ENCODE data around the gene TMEM132D. TPM values are rescaled to one million over a fixed set of nuclear protein-coding genes. Genes with fewer than 3 reads are reported as not detected.

Gene TMEM132D
- total RNA-seq, 1 donor from 2014 or later = 1.0 TPM

GRCh38 chr12:129101404-129101803, 802.4 kb downstream of the TMEM132D start:
- no peaks in the 10 kb centered on the region for H3K36me3 ChIP-seq
- H3K4me1 ChIP-seq = no peaks in the 10 kb centered on the region
- no peaks in the 10 kb centered on the region for H3K9me3 ChIP-seq
- no peak overlapping the region for H3K4me3 ChIP-seq
- no peak for DNase-seq
- TF ChIP-seq CTCF (IDR thresholded peaks at IDR 0.05) = no peak
- intact Hi-C loops (cut with DNase I) = no loop called here
- ATAC-seq = no peak
- no peak overlapping the region for H3K27ac ChIP-seq
- no peaks in the 10 kb centered on the region for H3K27me3 ChIP-seq

- TF ChIP-seq CTCF (IDR thresholded peaks at IDR 0.05) = no peak
- no peak for ATAC-seq
- no peaks in the 10 kb centered on the region for H3K36me3 ChIP-seq
Observed at GRCh38 chr12:129097451-129097850, 806.4 kb downstream of the TMEM132D start.

GRCh38 chr12:129096968-129097367, 806.9 kb downstream of the TMEM132D start:
- H3K4me3 ChIP-seq = no peak overlapping the region
- H3K27me3 ChIP-seq = no peaks in the 10 kb centered on the region
- intact Hi-C loops (cut with DNase I) = no loop called here
- H3K36me3 ChIP-seq = no peaks in the 10 kb centered on the region
- no peak overlapping the region for H3K27ac ChIP-seq
- no peak for TF ChIP-seq CTCF (IDR thresholded peaks at IDR 0.05)
- no peak for DNase-seq
- H3K4me1 ChIP-seq = no peaks in the 10 kb centered on the region
- H3K9me3 ChIP-seq = no peaks in the 10 kb centered on the region
- no peak for ATAC-seq

More at GRCh38 chr12:129097451-129097850, 806.4 kb downstream of the TMEM132D start:
- intact Hi-C loops (cut with DNase I) = no loop called here
- Histone ChIP-seq H3K4me3 (no peak overlapping the region), H3K27me3 (no peaks in the 10 kb centered on the region), H3K27ac (no peak overlapping the region), H3K4me1 (no peaks in the 10 kb centered on the region), H3K9me3 (no peaks in the 10 kb centered on the region)
- no peak for DNase-seq

- intact Hi-C loops (cut with DNase I) = no loop called here
- H3K27ac ChIP-seq = no peak overlapping the region
- no peak for TF ChIP-seq CTCF (IDR thresholded peaks at IDR 0.05)
- ATAC-seq (no peak), DNase-seq (no peak)
- H3K27me3 ChIP-seq = no peaks in the 10 kb centered on the region
- H3K9me3 ChIP-seq = no peaks in the 10 kb centered on the region
- H3K4me1 ChIP-seq = no peaks in the 10 kb centered on the region
- H3K36me3 ChIP-seq = no peaks in the 10 kb centered on the region
- no peak overlapping the region for H3K4me3 ChIP-seq
Observed at GRCh38 chr12:129096184-129096583, 807.6 kb downstream of the TMEM132D start.

- intact Hi-C loops (cut with DNase I) = no loop called here
- ATAC-seq (no peak), DNase-seq (no peak)
- H3K4me3 ChIP-seq = no peak overlapping the region
- no peaks in the 10 kb centered on the region for H3K27me3 ChIP-seq
- no peaks in the 10 kb centered on the region for H3K9me3 ChIP-seq
- H3K27ac ChIP-seq = no peak overlapping the region
- H3K36me3 ChIP-seq = no peaks in the 10 kb centered on the region
- no peaks in the 10 kb centered on the region for H3K4me1 ChIP-seq
- TF ChIP-seq CTCF (IDR thresholded peaks at IDR 0.05) = no peak
Observed at GRCh38 chr12:129089576-129089975, 814.2 kb downstream of the TMEM132D start.
